SIG-M5 treated with dmso at 0.1 percent for 504 hours (cell line): ENCODE results near the gene MEPCE.

Source experiments
- DNase-seq: peaks from one replicate; lab custom pipeline; 2025; ENCODE audit not compliant: unreplicated experiment; lab: John Stamatoyannopoulos, UW

Gene MEPCE

GRCh38 chr7:100406767-100407166 is 22.9 kb upstream of the MEPCE start:
- no peak for DNase-seq

GRCh38 chr7:100407285-100408180 is 22.1 kb upstream of the MEPCE start:
- peak; percentile 76 for DNase-seq

- DNase-seq: no peak
These were observed 18.5 kb upstream of the MEPCE start for GRCh38 chr7:100411101-100411500.

- no peak for DNase-seq
These were observed 16.3 kb upstream of the MEPCE start for GRCh38 chr7:100413346-100413745.

GRCh38 chr7:100413889-100414288 is 15.7 kb upstream of the MEPCE start:
- DNase-seq: no peak

GRCh38 chr7:100415448-100415847 is 14.2 kb upstream of the MEPCE start:
- no peak for DNase-seq

- no peak for DNase-seq
These were observed 10.5 kb upstream of the MEPCE start for GRCh38 chr7:100418930-100419659.

- DNase-seq: no peak
These were observed 9.9 kb upstream of the MEPCE start for GRCh38 chr7:100419660-100420226.

GRCh38 chr7:100423315-100423714 is 6.3 kb upstream of the MEPCE start:
- no peak for DNase-seq

- no peak for DNase-seq
These were observed 4.3 kb upstream of the MEPCE start for GRCh38 chr7:100425347-100425746.

GRCh38 chr7:100426516-100426915 is 3.1 kb upstream of the MEPCE start:
- no peak for DNase-seq

- DNase-seq: no peak
These were observed 1.9 kb upstream of the MEPCE start for GRCh38 chr7:100427762-100428198.

- peak; percentile 93 for DNase-seq
These were observed 1.2 kb upstream of the MEPCE start, which contains the start of gene ZCWPW1 for GRCh38 chr7:100428199-100428966. Gene ZCWPW1 (minus strand): TSS chr7:100428703. CDS start chr7:100420649, 8,054 bp downstream.

- DNase-seq: peak; percentile 98
These were observed 529 bp upstream of the MEPCE start for GRCh38 chr7:100428967-100429636.

GRCh38 chr7:100430493-100431285 is 1.1 kb downstream of the MEPCE start:
- DNase-seq: peak; percentile 45

- DNase-seq: no peak
These were observed 1.7 kb downstream of the MEPCE start for GRCh38 chr7:100431286-100431735.

- no peak for DNase-seq
These were observed 2.4 kb downstream of the MEPCE start for GRCh38 chr7:100432053-100432452.

GRCh38 chr7:100432621-100433275 is 3.1 kb downstream of the MEPCE start:
- no peak for DNase-seq

- DNase-seq: no peak
These were observed 3.6 kb downstream of the MEPCE start for GRCh38 chr7:100433276-100433591.
